VCaP (cell line): Measurements from ENCODE around the gene PSTK.

Experiments used
- H3K27ac ChIP-seq: fragments of 450-650 bp; 2 replicates; pipeline ENCODE4 v1.5.1; 2017
- CTCF ChIP-seq: fragments of 450-650 bp; conservative IDR thresholded peaks from 2 replicates; pipeline ENCODE4 v1.5.1; 2017; ENCODE audit warnings: mild to moderate bottlenecking, moderate library complexity

Gene PSTK

GRCh38 chr10:123013456-123014419 is 33.5 kb downstream of the PSTK start:
- H3K27ac ChIP-seq = no peak overlapping the region
- no peak for TF ChIP-seq CTCF

- no peak overlapping the region for H3K27ac ChIP-seq
- TF ChIP-seq CTCF = no peak
These were observed 34.6 kb downstream of the PSTK start for GRCh38 chr10:123014772-123015171.

GRCh38 chr10:123016228-123016627 is 36.0 kb downstream of the PSTK start:
- no peak for TF ChIP-seq CTCF
- no peak overlapping the region for H3K27ac ChIP-seq

GRCh38 chr10:123017421-123018165 is 37.4 kb downstream of the PSTK start:
- H3K27ac ChIP-seq = no peak overlapping the region
- TF ChIP-seq CTCF = no peak

- no peak overlapping the region for H3K27ac ChIP-seq
- TF ChIP-seq CTCF = no peak
These were observed 38.3 kb downstream of the PSTK start for GRCh38 chr10:123018531-123018930.

GRCh38 chr10:123019264-123019663 is 39.1 kb downstream of the PSTK start:
- no peak for TF ChIP-seq CTCF
- H3K27ac ChIP-seq = peak overlapping the region; percentile 33; the same call in 1 of the 2 replicates
